ENCODE data around the gene HCN2. TPM values are rescaled to one million over a fixed set of nuclear protein-coding genes. Genes with fewer than 3 reads are reported as not detected.

HCN2 gene
- total and polyA plus RNA-seq, 10 of the 15 experiments (the other 5 are each of a cell fraction or from before 2014, with no cell fraction given), result 0.01 to 0.54 (median 0.08) TPM; not detected in 4

DNA sequence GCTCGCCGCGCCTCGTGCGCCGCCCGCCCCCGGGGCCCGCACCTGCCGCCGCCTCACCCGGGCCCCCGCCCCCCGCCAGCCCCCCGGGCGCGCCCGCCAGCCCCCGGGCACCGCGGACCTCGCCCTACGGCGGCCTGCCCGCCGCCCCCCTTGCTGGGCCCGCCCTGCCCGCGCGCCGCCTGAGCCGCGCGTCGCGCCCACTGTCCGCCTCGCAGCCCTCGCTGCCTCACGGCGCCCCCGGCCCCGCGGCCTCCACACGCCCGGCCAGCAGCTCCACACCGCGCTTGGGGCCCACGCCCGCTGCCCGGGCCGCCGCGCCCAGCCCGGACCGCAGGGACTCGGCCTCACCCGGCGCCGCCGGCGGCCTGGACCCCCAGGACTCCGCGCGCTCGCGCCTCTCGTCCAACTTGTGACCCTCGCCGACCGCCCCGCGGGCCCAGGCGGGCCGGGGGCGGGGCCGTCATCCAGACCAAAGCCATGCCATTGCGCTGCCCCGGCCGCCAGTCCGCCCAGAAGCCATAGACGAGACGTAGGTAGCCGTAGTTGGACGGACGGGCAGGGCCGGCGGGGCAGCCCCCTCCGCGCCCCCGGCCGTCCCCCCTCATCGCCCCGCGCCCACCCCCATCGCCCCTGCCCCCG is 26.5 kb downstream of the HCN2 start:
- no TSS peak for BruUV-seq (replicated peaks)
- FAIRE-seq, result no peak
- SMC1A ChIA-PET (ENCODE audit: uncharacterized antibody, unreplicated experiment), result no interaction called here
- 70% methylated on average over 33 of the region's 97 CpGs for WGBS (ENCODE audit: insufficient coverage, insufficient replicate concordance, low lambda C conversion rate, missing lambda C conversion rate)
- Histone ChIP-seq H3K4me3 (no peak overlapping the region), H3K4me1 (ENCODE audit: control insufficient read depth, insufficient read depth, low read length) (peaks cover 3% of the 10 kb centered on the region), H3K27me3 (replicated peaks in 1 of 2; ENCODE audit: control insufficient read depth in 2 of 2, insufficient read depth in 2 of 2, low read length in 1 of 2) (no peaks in the 10 kb centered on the region), H3K9ac (ENCODE audit: control insufficient read depth, insufficient read depth, low read length) (no peak overlapping the region), H2AFZ (ENCODE audit: control insufficient read depth, low read depth, low read length) (no peak overlapping the region), H3K36me3 (ENCODE audit: control insufficient read depth in 2 of 2, insufficient read depth in 2 of 2, low read length in 1 of 2) (peaks cover 0 to 9% of the 10 kb centered on the region in 2 experiments; a peak in 2 of 4 replicates), H3K79me2 (ENCODE audit: control insufficient read depth, insufficient read depth, low read length) (no peaks in the 10 kb centered on the region), H3K4me2 (ENCODE audit: control insufficient read depth, insufficient read depth) (no peak overlapping the region), H4K20me1 (ENCODE audit: control insufficient read depth, insufficient read depth) (no peaks in the 10 kb centered on the region), H3K9me3 (replicated peaks; ENCODE audit: control insufficient read depth, insufficient read depth, low read length) (no peaks in the 10 kb centered on the region), H3K27ac (ENCODE audit: control insufficient read depth, insufficient read depth) (no peak overlapping the region)
- POLR2A ChIA-PET, result no interaction called here
- no peak for DNase-seq (ENCODE audit: low read depth, low spot score)
- CTCF ChIA-PET, result no interaction called here
- ATAC-seq, result no peak
- RAD21 ChIA-PET (ENCODE audit: unreplicated experiment), result no interaction called here
- intact Hi-C loops (cut with micrococcal nuclease; ENCODE audit: unreplicated experiment) (no loop called here), in situ Hi-C loops (cut with MboI) (no loop called here)
- TF ChIP-seq ZZZ3 (IDR thresholded peaks at IDR 0.05; ENCODE audit: control insufficient read depth, insufficient read length, low read depth) (no peak), SMAD1 (IDR thresholded peaks at IDR 0.05; ENCODE audit: low read depth, partially characterized antibody) (no peak), RAD21 (IDR thresholded peaks at IDR 0.05; ENCODE audit: insufficient read depth, low read depth, low read length) (no peak), POLR2AphosphoS2 (IDR thresholded peaks at IDR 0.05; ENCODE audit: low read depth, low read length) (no peak), TAF1 (IDR thresholded peaks at IDR 0.05; ENCODE audit: borderline replicate concordance, low read depth, low read length) (no peak), RELA (IDR thresholded peaks at IDR 0.05; ENCODE audit: borderline replicate concordance, partially characterized antibody) (no peak), ASH2L (IDR thresholded peaks at IDR 0.05; ENCODE audit: borderline replicate concordance, low read depth) (no peak), ZNF592 (IDR thresholded peaks at IDR 0.05) (no peak), POLR2A (IDR thresholded peaks at IDR 0.05; ENCODE audit: low read depth, low read length) (no peak), GATAD2B (conservative IDR thresholded peaks at IDR 0.05; ENCODE audit: low read depth) (no peak)
- TF ChIP-seq, protein P1, sequence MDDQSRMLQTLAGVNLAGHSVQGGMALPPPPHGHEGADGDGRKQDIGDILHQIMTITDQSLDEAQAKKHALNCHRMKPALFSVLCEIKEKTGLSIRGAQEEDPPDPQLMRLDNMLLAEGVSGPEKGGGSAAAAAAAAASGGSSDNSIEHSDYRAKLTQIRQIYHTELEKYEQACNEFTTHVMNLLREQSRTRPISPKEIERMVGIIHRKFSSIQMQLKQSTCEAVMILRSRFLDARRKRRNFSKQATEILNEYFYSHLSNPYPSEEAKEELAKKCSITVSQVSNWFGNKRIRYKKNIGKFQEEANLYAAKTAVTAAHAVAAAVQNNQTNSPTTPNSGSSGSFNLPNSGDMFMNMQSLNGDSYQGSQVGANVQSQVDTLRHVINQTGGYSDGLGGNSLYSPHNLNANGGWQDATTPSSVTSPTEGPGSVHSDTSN (IDR thresholded peaks at IDR 0.05; ENCODE audit: insufficient replicate concordance, low read depth, low read length), result no peak
- TF ChIP-seq, protein P2, sequence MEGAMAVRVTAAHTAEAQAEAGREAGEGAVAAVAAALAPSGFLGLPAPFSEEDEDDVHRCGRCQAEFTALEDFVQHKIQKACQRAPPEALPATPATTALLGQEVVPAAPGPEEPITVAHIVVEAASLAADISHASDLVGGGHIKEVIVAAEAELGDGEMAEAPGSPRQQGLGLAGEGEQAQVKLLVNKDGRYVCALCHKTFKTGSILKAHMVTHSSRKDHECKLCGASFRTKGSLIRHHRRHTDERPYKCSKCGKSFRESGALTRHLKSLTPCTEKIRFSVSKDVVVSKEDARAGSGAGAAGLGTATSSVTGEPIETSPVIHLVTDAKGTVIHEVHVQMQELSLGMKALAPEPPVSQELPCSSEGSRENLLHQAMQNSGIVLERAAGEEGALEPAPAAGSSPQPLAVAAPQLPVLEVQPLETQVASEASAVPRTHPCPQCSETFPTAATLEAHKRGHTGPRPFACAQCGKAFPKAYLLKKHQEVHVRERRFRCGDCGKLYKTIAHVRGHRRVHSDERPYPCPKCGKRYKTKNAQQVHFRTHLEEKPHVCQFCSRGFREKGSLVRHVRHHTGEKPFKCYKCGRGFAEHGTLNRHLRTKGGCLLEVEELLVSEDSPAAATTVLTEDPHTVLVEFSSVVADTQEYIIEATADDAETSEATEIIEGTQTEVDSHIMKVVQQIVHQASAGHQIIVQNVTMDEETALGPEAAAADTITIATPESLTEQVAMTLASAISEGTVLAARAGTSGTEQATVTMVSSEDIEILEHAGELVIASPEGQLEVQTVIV (IDR thresholded peaks at IDR 0.05; ENCODE audit: borderline replicate concordance, partially characterized antibody), result no peak
